ENCODE data around the gene MS4A4E. TPM values are rescaled to one million over a fixed set of nuclear protein-coding genes. Genes with fewer than 3 reads are reported as not detected.
A peak's percentile ranks its signal among the peaks of the same experiment; 100 is the strongest.
"Not testable (repeated sequence)": the region's sequence is repeated elsewhere in the genome, so short reads cannot be mapped to it uniquely, and the experiment has no call there.

The MS4A4E gene
- total RNA-seq, 1 donor from 2014 or later, result not detected

- no peak for DNase-seq (ENCODE audit: low read depth)
Measured at GRCh38 chr11:60172011-60172410, 70.9 kb downstream of the MS4A4E start.

- DNase-seq (ENCODE audit: low read depth), result no peak
Measured at GRCh38 chr11:60170566-60170965, 72.4 kb downstream of the MS4A4E start.

GRCh38 chr11:60169264-60169915 lies 73.5 kb downstream of the MS4A4E start:
- DNase-seq (ENCODE audit: low read depth), result peak; percentile 67

- no peak for DNase-seq (ENCODE audit: low read depth)
Measured at GRCh38 chr11:60168306-60168705, 74.6 kb downstream of the MS4A4E start.

- DNase-seq (ENCODE audit: low read depth), result no peak
Measured at GRCh38 chr11:60165951-60166350, 77.0 kb downstream of the MS4A4E start.

- no peak for DNase-seq (ENCODE audit: low read depth)
Measured at GRCh38 chr11:60165538-60165937, 77.4 kb downstream of the MS4A4E start.

GRCh38 chr11:60164550-60165075 lies 78.3 kb downstream of the MS4A4E start:
- DNase-seq (ENCODE audit: low read depth), result no peak

- DNase-seq (ENCODE audit: low read depth), result no peak
Measured at GRCh38 chr11:60161766-60162165, 81.2 kb downstream of the MS4A4E start.

- no peak for DNase-seq (ENCODE audit: low read depth)
Measured at GRCh38 chr11:60161107-60161506, 81.8 kb downstream of the MS4A4E start.

GRCh38 chr11:60159868-60160267 lies 83.1 kb downstream of the MS4A4E start:
- DNase-seq (ENCODE audit: low read depth), result no peak

- DNase-seq (ENCODE audit: low read depth), result no peak
Measured at GRCh38 chr11:60159284-60159683, 83.7 kb downstream of the MS4A4E start.

- DNase-seq (ENCODE audit: low read depth), result no peak
Measured at GRCh38 chr11:60158636-60159035, 84.3 kb downstream of the MS4A4E start.

- DNase-seq (ENCODE audit: low read depth), result no peak
Measured at GRCh38 chr11:60155931-60156330, 87.0 kb downstream of the MS4A4E start.

GRCh38 chr11:60152727-60153126 lies 90.2 kb downstream of the MS4A4E start:
- not testable (repeated sequence) for DNase-seq (ENCODE audit: low read depth)

GRCh38 chr11:60150279-60150678 lies 92.7 kb downstream of the MS4A4E start:
- DNase-seq (ENCODE audit: low read depth), result no peak

Other genes starting within 250 kb of the MS4A4E start
- not detected in 2 replicates for gene OOSP4B, start 226.0 kb downstream of the MS4A4E start, total RNA-seq
- not detected in 2 replicates for gene OOSP2, start 202.7 kb downstream of the MS4A4E start, total RNA-seq
- not detected in 2 replicates for gene MS4A3, start 186.5 kb downstream of the MS4A4E start, total RNA-seq
- not detected in 2 replicates for gene MS4A2, start 154.5 kb downstream of the MS4A4E start, total RNA-seq
- not detected in 2 replicates for gene MS4A6A, start 60.1 kb downstream of the MS4A4E start, total RNA-seq
- not detected in 2 replicates for gene MS4A4A, start 37.5 kb upstream of the MS4A4E start, total RNA-seq
- gene MS4A6E, start 84.1 kb upstream of the MS4A4E start, total RNA-seq, result not detected in 2 replicates
- gene MS4A7, start 135.4 kb upstream of the MS4A4E start, total RNA-seq, result not detected in 2 replicates
- not detected in 2 replicates for gene MS4A14, start 153.3 kb upstream of the MS4A4E start, total RNA-seq
- gene MS4A5, start 186.4 kb upstream of the MS4A4E start, total RNA-seq, result not detected in 2 replicates
- not detected in 2 replicates for gene MS4A1, start 212.7 kb upstream of the MS4A4E start, total RNA-seq
- gene MS4A12, start 249.6 kb upstream of the MS4A4E start, total RNA-seq, result not detected in 2 replicates

All from renal cortical epithelial cell (primary cell).